DMS79 treated with DMSO at 0.1 percent for 48 hours (cell line): ENCODE results near the gene ANO6.
A peak's percentile ranks its signal among the peaks of the same experiment; 100 is the strongest.

Experiments used
- DNase-seq: peaks from one replicate; lab custom pipeline; 2025; lab: John Stamatoyannopoulos, UW

ANO6 gene

GRCh38 chr12:45279931-45280830 is 64.3 kb downstream of the ANO6 start:
- no peak for DNase-seq

DNA sequence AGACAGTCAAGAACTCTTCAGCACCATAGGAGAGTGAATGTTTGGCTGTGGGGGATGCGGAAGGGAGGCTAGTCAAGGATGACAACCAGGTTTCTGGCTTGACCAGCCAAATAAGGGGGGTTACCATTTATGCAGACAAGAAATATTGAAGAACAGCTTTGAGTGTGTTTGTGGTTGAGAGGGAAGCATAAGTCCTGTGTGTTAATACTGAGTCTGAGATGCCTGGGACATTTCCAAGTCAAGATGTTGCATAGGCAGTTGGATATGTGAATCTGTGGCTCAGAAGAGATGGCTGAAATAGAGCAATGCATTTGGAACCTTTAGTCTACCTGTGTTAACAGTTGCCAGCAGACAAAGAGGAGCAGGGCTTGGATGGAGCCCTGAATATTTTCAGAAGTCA is 66.1 kb downstream of the ANO6 start:
- DNase-seq: no peak

DNA sequence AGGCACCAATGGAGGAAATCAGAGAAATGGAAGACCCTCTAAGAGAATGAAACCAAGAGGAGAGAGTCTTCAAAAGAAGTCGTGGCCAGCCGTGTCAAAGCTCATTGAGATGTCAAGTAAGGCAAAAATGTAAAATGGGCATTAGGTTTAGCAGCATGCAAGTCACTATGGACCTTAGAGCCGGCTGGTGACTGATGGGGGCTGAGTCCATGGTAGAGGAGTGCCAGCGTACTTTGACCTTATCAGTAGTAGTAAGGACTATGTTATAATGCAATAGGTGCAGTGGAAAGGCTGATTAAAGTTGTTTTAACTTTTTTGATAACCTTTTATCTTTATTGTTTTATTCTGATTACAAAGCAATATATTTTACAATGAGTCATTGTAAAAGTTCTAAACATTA is 66.5 kb downstream of the ANO6 start:
- no peak for DNase-seq

- no peak for DNase-seq
These were observed 68.4 kb downstream of the ANO6 start for GRCh38 chr12:45284096-45284901.

DNA sequence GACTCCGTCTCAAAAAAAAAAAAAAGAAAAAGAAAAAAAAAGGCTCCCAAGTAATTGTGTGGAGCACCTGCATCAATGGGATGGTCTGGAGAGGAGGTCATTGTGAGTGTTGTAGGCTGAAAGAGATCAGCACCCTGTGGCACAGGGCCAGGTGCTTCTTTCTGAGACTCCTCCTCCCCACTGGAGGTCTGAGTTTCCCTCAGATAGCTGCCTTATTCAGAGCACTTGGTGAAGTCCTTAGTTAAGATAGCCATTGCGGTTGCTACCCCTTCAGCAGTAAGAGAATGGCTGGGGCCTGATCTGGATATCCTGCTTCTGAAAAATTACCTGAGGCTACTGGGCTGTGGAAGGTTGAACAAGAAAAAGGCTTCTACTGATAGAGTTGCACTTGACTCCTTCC is 69.8 kb downstream of the ANO6 start:
- DNase-seq: no peak

DNA sequence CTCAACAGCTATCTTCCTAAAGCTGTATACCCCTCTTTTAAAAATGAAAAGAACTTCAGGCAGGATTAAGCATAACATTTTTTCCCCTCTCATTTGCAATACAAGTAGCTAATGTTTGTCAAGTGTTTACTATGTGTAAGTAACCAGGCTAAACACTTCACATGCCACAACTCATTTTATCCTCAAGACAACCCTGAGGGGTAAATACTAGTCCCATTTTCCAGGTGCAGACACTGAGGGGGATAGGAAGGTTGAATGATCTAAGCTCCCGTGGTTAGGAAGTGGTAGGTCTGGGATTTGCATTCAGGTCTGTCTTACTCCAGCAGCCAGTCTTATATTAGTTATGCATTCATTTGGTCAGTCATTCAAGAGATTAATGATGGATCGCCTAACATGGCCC is 70.7 kb downstream of the ANO6 start:
- DNase-seq: no peak

- no peak for DNase-seq
These were observed 73.6 kb downstream of the ANO6 start for GRCh38 chr12:45289245-45290215.

GRCh38 chr12:45290216-45290605 is 74.3 kb downstream of the ANO6 start:
- DNase-seq: no peak

DNA sequence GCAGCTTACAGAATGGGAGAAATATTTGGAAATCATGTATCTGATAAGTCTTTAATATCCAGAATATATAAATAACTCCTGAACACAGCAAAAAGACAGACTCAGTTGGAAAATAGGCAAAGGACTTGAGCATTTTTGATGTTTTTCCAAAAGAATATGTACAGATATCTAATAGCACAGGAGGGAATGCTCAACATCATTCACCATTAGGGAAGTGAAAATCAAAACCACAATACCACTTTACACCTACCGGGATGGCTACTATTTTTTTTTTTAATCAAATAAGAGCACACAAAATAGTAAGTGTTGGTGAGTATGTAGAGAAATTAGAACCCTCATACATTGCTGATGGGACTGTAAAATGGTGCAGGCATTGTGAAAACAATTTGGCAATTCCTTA is 75.6 kb downstream of the ANO6 start:
- DNase-seq: no peak

DNA sequence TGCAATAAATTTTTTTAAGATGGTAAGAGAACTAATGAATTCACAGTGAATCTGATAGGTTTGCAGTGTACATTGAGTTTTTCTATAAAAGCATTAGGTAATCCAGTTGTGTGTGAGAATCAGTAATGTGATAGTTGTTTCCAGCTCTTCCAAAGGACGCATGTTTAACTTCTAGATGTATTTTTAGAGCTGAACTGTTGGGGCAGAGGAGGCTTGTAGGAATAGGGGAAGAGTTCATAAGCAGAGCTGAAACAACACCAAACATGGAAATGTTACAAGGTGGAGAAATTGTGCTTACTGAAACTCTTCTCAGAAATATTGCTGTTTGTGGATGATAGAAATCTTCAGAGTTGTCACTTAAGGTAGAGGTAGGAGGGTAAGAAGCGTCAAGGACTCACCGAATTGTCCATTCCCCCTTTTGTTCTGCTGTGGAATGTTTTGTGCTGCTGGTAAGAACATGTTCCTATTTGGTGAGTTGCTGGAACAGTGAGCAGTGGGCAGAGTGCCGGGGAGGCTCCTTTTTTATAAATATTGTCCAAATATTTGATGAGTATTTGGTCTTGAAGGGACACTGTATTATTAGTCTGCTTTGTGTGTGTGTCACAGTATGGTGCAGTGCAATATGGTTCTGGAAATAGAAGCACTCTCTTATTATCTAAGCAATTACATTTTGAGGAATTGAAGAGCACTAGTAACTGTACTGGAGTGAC is 76.7 kb downstream of the ANO6 start:
- DNase-seq: no peak

DNA sequence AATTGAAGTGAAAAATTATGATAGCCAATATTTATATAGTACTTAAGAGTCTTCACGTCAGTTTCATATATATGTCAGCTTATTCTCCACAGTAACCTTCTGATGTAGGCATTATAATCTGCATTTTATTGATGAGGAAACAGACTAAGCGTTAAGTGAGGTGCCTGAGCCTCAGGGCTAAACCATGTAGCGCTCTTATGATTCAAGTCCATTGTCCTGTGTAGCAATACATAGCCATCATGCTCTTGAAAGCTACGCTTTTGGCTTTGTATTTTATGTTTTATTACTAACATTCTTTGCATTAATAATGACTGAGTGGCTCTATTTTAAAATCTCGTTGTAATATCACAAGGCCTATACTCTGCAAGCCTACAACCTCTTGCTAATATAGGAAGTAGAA is 79.0 kb downstream of the ANO6 start:
- DNase-seq: no peak

DNA sequence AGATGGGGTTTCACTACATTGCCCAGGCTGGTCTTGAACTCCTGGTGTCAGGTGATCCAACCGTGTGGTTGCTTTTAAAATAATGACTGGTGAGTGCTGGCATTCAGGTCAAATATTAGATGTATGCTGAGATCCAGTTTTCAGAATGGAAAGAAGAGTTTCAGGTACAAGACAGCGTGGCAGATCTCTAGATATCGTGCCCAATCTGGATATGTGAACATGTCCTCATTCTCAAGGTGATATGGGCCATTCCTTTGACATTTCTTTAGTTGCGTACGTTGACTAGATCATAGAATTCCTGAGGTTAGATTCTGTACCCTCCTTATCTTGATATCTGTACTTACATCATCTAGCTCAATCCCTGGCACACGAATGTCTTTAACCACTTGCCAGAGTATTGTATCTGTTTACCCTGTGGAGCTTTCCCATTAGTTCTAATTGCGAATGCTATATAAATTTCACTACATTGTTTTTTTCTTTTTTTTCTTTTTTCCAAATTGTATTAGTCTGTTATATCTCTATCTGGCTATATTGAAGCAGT is 80.2 kb downstream of the ANO6 start:
- no peak for DNase-seq

- no peak for DNase-seq
These were observed 82.2 kb downstream of the ANO6 start for GRCh38 chr12:45298047-45298446.

GRCh38 chr12:45298721-45299692 is 83.1 kb downstream of the ANO6 start:
- peak; percentile 10 for DNase-seq

- no peak for DNase-seq
These were observed 86.9 kb downstream of the ANO6 start for GRCh38 chr12:45302621-45303369.

DNA sequence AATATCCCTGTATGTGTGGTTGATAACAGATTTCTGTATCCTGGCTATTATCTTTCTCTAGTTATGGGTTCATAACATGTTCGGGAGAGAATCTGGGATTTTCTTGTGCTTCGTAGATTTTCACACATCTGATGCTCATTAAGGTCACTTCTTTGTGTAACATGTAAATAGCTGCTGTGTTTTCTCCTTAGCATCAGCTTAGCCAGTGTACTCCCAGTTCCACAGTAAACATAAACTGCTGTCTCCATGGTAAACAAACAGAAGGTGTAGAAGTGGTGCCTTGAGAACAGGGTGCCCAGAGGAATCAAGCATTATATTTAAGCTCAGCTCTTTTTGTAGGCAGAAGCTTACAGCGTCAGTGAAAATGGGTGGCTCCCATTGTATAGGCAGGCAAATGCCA is 88.0 kb downstream of the ANO6 start:
- no peak for DNase-seq

DNA sequence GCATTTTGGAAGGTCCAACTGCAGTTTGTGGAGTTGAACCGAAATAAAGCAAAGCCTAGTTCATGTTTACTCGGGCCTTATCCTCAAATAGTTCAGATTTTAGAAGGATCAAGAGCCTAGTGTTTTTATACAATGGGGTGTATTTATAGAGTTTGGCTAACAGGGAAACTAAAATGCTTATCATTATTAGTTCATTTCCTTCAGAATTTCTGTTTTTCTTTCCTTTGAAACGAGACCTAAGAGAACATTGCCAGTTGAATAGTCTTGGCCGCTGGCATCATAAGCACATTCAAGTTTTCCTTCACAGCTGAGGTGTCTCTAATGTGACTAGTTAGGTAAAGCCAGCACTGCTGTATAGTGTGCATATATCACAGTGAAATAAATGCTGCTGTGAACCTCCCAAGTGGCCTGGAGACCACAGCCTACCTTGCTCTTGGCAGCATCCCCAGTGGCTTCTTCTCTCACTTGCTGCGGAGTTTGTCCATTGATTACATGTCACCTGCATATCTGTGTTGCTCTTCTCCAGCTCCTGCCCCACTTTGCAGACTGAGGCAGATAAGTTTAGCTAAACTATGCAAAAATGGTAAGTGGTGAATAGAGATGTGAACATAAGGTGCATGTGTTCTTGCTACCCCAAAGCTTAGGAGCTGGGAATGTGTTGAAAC is 88.8 kb downstream of the ANO6 start:
- DNase-seq: no peak

DNA sequence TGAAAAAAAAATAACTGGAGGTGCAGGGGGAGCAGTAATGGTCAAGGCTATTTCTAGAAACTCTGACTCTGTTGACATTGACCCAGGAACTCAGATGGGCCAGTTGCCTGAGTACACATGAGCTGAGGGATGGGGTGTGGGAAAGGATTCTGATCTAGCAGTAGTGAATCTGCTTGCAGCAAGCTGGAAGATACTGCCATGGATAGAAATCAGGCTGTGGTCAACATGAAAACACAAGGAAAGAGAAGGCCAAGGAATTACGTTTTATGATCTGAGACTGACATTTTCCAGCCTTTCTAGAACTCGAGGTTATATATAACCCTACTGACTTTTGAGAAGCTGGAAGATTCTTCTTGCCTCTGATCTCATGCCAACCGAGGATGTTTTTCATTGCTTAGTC is 90.0 kb downstream of the ANO6 start:
- no peak for DNase-seq
